ENCODE measurements around the gene INSRR. TPM values are rescaled to one million over a fixed set of nuclear protein-coding genes. Genes with fewer than 3 reads are reported as not detected.
A peak's percentile ranks its signal among the peaks of the same experiment; 100 is the strongest.

Gene INSRR
- total and polyA plus RNA-seq, 2 of the 4 experiments (the other 2 are of a cell fraction), result not detected

DNA sequence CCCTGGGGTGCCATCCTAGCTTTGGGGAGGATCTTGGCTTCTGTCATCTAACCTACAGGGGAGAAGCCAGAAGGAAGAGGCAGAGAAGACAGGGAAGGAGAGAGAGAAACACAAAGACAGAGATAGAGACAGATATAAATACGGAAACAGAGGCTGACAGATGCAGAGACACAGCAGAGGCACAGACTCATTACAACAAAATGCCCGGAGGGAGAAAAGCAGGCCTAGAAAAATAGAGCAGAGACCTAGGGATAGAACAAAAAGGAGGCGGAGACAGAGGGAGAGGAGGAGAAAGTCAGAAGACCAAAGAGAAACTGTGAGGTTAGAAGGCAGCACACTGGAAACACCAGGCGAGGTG is 36.5 kb upstream of the INSRR start:
- H2BK15ac ChIP-seq (ENCODE audit: low read depth, low read length), result peak overlapping the region; percentile 47; the same call in 2 of the 3 replicates
- H4K8ac ChIP-seq (ENCODE audit: low read depth in 2 of 2, low read length in 2 of 2), result peak overlapping the region; percentile 62 to 68
- H2BK20ac ChIP-seq (ENCODE audit: low read depth, low read length), result peak overlapping the region; percentile 67
- in situ Hi-C loops (cut with MboI; ENCODE audit: low sequenced_read_pairs), result no loop called here
- H3K79me1 ChIP-seq (ENCODE audit: low read depth in 1 of 2, low read length in 2 of 2), result peaks cover 23 to 68% of the 10 kb centered on the region in 2 experiments
- TF ChIP-seq MAFK (IDR thresholded peaks at IDR 0.05; ENCODE audit: low read depth, low read length), result no peak
- TF ChIP-seq CHD1 (IDR thresholded peaks at IDR 0.05; ENCODE audit: low read depth, low read length), result no peak
- TF ChIP-seq, protein P1, sequence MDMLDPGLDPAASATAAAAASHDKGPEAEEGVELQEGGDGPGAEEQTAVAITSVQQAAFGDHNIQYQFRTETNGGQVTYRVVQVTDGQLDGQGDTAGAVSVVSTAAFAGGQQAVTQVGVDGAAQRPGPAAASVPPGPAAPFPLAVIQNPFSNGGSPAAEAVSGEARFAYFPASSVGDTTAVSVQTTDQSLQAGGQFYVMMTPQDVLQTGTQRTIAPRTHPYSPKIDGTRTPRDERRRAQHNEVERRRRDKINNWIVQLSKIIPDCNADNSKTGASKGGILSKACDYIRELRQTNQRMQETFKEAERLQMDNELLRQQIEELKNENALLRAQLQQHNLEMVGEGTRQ (IDR thresholded peaks at IDR 0.05; ENCODE audit: low read depth, low read length), result no peak
- TF ChIP-seq FOS (IDR thresholded peaks at IDR 0.05; ENCODE audit: low read depth, low read length), result no peak
- TF ChIP-seq, protein P2, sequence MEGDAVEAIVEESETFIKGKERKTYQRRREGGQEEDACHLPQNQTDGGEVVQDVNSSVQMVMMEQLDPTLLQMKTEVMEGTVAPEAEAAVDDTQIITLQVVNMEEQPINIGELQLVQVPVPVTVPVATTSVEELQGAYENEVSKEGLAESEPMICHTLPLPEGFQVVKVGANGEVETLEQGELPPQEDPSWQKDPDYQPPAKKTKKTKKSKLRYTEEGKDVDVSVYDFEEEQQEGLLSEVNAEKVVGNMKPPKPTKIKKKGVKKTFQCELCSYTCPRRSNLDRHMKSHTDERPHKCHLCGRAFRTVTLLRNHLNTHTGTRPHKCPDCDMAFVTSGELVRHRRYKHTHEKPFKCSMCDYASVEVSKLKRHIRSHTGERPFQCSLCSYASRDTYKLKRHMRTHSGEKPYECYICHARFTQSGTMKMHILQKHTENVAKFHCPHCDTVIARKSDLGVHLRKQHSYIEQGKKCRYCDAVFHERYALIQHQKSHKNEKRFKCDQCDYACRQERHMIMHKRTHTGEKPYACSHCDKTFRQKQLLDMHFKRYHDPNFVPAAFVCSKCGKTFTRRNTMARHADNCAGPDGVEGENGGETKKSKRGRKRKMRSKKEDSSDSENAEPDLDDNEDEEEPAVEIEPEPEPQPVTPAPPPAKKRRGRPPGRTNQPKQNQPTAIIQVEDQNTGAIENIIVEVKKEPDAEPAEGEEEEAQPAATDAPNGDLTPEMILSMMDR (conservative IDR thresholded peaks at IDR 0.05; ENCODE audit: low read depth, low read length), result no peak
- TF ChIP-seq RCOR1 (IDR thresholded peaks at IDR 0.05; ENCODE audit: insufficient replicate concordance, low read length), result no peak
- no peak for TF ChIP-seq SMC3 (IDR thresholded peaks at IDR 0.05; ENCODE audit: low read depth, low read length)
- peak overlapping the region; percentile 59 for H3K27ac ChIP-seq (ENCODE audit: insufficient read depth, low read length)
- no peaks in the 10 kb centered on the region for H3K36me3 ChIP-seq (ENCODE audit: control insufficient read depth, insufficient read depth, low read length)
- peaks cover 2% of the 10 kb centered on the region; the same call in 1 of the 2 replicates for H4K20me1 ChIP-seq (ENCODE audit: insufficient read depth, low read length)
- no peak overlapping the region for H3K4me3 ChIP-seq (ENCODE audit: insufficient read depth, low read depth, low read length)
- peak overlapping the region; percentile 74; the same call in 1 of the 2 replicates for H3K14ac ChIP-seq (replicated peaks; ENCODE audit: low read depth, low read length)
- ChIA-PET CTCF (no interaction called here), POLR2A (ENCODE audit: unreplicated experiment) (interaction anchor here (1.2 kb wide), 1 partner anchor 167 kb away, joined by 3 read pairs; the partner anchor contains the start of genes ISG20L2 and METTL25B)
- WGBS, 2 experiments (ENCODE audit: extremely low coverage in 2 of 2, insufficient read length in 1 of 2), result 67% methylated on average over 1 of the region's 4 CpGs; no CpG with 5 or more reads in 1 of the 2 experiments
- H2BK120ac ChIP-seq (ENCODE audit: low read depth, low read length), result peak overlapping the region; percentile 88
- peak overlapping the region; percentile 65; the same call in 1 of the 2 replicates for H3K18ac ChIP-seq (ENCODE audit: low read depth, low read length)
- H3K23ac ChIP-seq (ENCODE audit: low read depth, low read length), result peak overlapping the region; percentile 26
- H3K9ac ChIP-seq (ENCODE audit: low read depth, low read length), result no peak overlapping the region
- H3K4me2 ChIP-seq (ENCODE audit: low read depth, low read length), result 0 out of 2 replicates have a peak overlapping the region, but pooled peaks have one; percentile 14
- peak overlapping the region; percentile 41 for H2AK5ac ChIP-seq (ENCODE audit: low read depth, low read length)
- peak overlapping the region; percentile 96 for H2AK9ac ChIP-seq (replicated peaks; ENCODE audit: low read depth, low read length, poor library complexity)
- H3K9me3 ChIP-seq (ENCODE audit: control insufficient read depth, insufficient read depth, low read length), result no peaks in the 10 kb centered on the region
- H3K56ac ChIP-seq (ENCODE audit: extremely low read depth, insufficient read depth, low read length), result peak overlapping the region; percentile 34; the same call in 1 of the 2 replicates
- ATAC-seq (ENCODE audit: low read depth) (no peak), DNase-seq (peak; percentile 27)
- peak overlapping the region; percentile 59; the same call in 1 of the 2 replicates for H4K5ac ChIP-seq (ENCODE audit: low read depth, low read length)
- peak overlapping the region; percentile 76 for H3K4ac ChIP-seq (ENCODE audit: low read depth, low read length)
- BruUV-seq (replicated peaks), result no TSS peak
- peak overlapping the region; percentile 70 for H2AFZ ChIP-seq (replicated peaks; ENCODE audit: low read length, poor library complexity)
- no peaks in the 10 kb centered on the region; the same call in 1 of the 2 replicates for H3K27me3 ChIP-seq (ENCODE audit: control insufficient read depth, insufficient read depth, low read length)
- peaks cover 24% of the 10 kb centered on the region for H3K9me1 ChIP-seq (ENCODE audit: insufficient read depth, low read length)
- intact Hi-C loops (cut with micrococcal nuclease), result no loop called here
- peak overlapping the region; percentile 92 for H2BK5ac ChIP-seq (ENCODE audit: low read depth, low read length, poor library complexity, severe bottlenecking)
- peaks cover 42% of the 10 kb centered on the region for H3K4me1 ChIP-seq (ENCODE audit: control insufficient read depth, insufficient read depth, low read length)
- H4K91ac ChIP-seq (ENCODE audit: insufficient read depth, low read depth, low read length), result peak overlapping the region; percentile 87
- dilution Hi-C loops (cut with HindIII; ENCODE audit: low sequenced_read_pairs, unreplicated experiment), result no loop called here

All from IMR-90 (cell line).